NOMO-1 treated with dmso at 0.1 percent for 144 hours (cell line): ENCODE measurements around the gene SCFD2.

Experiments used
- DNase-seq: peaks from one replicate; lab custom pipeline; 2025; ENCODE audit not compliant: unreplicated experiment; lab: John Stamatoyannopoulos, UW

Gene SCFD2

GRCh38 chr4:52866734-52867133 lies 499.1 kb downstream of the SCFD2 start:
- no peak for DNase-seq

GRCh38 chr4:52865300-52865699 lies 500.6 kb downstream of the SCFD2 start:
- DNase-seq = no peak

- no peak for DNase-seq
Observed at GRCh38 chr4:52864793-52865192, 501.1 kb downstream of the SCFD2 start.

GRCh38 chr4:52863324-52863723 lies 502.5 kb downstream of the SCFD2 start:
- DNase-seq = no peak

- no peak for DNase-seq
Observed at GRCh38 chr4:52862639-52863161, 503.2 kb downstream of the SCFD2 start.

- DNase-seq = peak; percentile 66
Observed at GRCh38 chr4:52861879-52862616, 503.8 kb downstream of the SCFD2 start, which contains the start of gene RASL11B. Gene RASL11B (plus strand): TSS chr4:52862317. CDS start chr4:52862508, 191 bp downstream.

- no peak for DNase-seq
Observed at GRCh38 chr4:52861171-52861823, 504.6 kb downstream of the SCFD2 start.

GRCh38 chr4:52860361-52860760 lies 505.5 kb downstream of the SCFD2 start:
- no peak for DNase-seq

GRCh38 chr4:52856801-52857200 lies 509.1 kb downstream of the SCFD2 start:
- no peak for DNase-seq

GRCh38 chr4:52853351-52853750 lies 512.5 kb downstream of the SCFD2 start:
- DNase-seq = no peak

GRCh38 chr4:52852711-52853110 lies 513.1 kb downstream of the SCFD2 start:
- DNase-seq = no peak

GRCh38 chr4:52852041-52852440 lies 513.8 kb downstream of the SCFD2 start:
- no peak for DNase-seq

GRCh38 chr4:52850406-52851124 lies 515.3 kb downstream of the SCFD2 start:
- no peak for DNase-seq

- DNase-seq = no peak
Observed at GRCh38 chr4:52848254-52848653, 517.6 kb downstream of the SCFD2 start.

GRCh38 chr4:52846502-52846901 lies 519.4 kb downstream of the SCFD2 start:
- no peak for DNase-seq

- DNase-seq = no peak
Observed at GRCh38 chr4:52844596-52844995, 521.3 kb downstream of the SCFD2 start.

GRCh38 chr4:52843958-52844357 lies 521.9 kb downstream of the SCFD2 start:
- peak; percentile 69 for DNase-seq

GRCh38 chr4:52843351-52843750 lies 522.5 kb downstream of the SCFD2 start:
- DNase-seq = no peak

- DNase-seq = no peak
Observed at GRCh38 chr4:52842792-52843191, 523.1 kb downstream of the SCFD2 start.

GRCh38 chr4:52841682-52842456 lies 524.0 kb downstream of the SCFD2 start:
- no peak for DNase-seq
